ENCODE results near the gene BCL7C. TPM values are rescaled to one million over a fixed set of nuclear protein-coding genes. Genes with fewer than 3 reads are reported as not detected.
A peak's percentile ranks its signal among the peaks of the same experiment; 100 is the strongest.

The BCL7C gene
- polyA plus RNA-seq, 3 donors = 35.8 to 40.7 (median 39.3) TPM

DNA sequence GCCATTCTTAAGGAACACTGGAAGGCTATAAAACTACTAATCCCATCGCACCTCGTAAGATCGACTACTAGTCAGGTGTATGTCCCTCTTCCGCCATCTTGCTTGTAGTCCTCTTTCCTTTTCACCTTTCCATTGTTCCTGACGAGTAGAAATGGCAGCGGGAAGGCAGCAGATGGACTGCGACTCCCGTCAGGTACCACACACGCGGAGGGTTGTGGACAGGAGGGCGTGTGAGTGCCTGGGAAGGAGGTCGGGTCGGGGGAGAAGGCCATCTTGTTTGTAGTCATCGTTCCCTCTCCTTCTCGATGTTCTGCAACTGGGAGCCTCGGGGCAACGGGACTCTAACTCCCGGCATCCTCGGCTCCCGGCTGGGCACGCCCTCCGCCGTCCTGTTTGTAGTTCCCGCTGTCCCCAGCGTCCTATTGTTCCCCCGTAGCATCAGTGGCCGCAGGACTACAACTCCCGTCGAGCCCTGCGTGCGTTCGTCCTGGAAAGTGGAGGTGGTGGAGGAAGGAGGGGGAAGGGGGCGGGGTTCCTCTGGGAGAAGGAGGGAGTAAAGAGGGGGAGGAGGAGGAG, 29.2 kb upstream of the BCL7C start:
- DNase-seq (ENCODE audit: low read depth in 3 of 3, low spot score in 2 of 3) = peak; percentile 100

DNA sequence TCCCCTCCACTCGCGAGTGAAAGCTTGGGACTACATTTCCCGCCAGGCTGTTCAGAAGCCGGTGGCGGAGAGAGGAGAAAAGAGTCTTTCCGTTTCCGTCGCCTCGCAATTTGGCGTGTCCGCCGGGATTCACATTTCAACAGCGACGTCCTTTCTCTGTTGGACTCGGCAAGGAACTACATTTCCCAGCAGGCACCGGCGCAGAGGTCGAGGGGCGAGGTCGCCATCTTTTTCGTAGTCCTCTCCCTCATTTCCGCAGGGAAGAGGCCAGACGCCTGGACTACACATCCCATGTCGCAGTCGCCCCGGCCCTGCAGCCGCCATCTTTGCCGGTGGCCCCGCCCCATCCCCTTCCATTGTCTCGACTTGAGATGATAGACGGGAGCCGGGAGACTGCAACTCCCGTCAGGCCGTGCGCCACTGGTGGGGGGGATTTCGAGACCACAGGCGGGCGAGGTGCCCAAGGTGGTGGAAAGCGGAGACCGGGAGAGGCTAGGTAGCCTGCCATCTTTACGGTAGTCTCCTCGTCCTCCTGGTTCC, 28.6 kb upstream of the BCL7C start:
- DNase-seq (ENCODE audit: low read depth in 3 of 3, low spot score in 2 of 3) = peak; percentile 98 to 99 (median 99)

DNA sequence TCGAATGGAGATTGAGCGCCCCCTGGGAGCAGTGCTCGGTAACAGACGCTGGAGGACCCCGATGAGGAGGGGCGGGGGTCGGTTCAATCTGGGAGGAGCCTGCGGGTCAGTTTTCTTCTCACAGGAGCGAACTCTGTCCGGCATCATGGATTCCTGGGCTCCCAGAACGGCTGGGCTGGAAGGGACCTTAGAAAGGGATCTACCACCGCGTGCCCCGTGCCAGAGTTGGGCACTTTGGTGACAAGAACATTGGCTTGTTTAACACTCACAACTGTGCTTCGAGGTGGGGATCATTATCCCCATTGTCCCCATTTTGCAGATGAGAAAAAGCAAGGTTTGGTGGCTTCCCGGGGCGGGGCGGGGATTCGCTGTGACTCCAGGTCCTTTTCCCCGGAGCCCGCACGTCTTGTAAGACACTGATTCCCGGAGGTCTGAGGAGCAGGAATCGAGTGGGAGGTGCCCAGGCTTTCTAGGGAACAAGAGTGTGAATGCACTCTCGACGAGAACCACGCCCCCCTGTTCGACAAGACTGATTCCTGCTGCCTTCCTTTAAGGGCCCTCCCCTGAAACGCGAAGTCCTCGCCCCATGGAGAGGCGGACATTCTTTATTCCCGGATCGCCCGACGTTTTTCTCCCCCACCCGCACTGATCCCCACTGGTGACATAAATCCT, 28.0 kb upstream of the BCL7C start:
- DNase-seq (ENCODE audit: low read depth in 3 of 3, low spot score in 2 of 3) = peak; percentile 93 to 94 (median 94)

DNA sequence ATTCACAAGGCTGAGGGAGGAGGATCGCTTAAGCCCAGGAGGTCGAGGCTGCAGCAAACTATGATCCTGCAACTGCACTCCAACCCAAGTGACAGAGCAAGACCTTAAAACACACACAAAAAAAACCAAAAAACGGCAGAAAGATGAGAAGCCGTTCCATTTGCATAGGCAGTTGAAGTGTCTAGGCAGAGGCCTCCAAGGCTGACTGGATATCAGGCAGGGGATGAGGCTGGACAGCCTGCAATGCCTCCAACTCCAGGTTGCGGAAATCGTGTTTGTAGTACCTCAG, 27.5 kb upstream of the BCL7C start:
- no peak for DNase-seq (ENCODE audit: low read depth in 3 of 3, low spot score in 2 of 3)

DNA sequence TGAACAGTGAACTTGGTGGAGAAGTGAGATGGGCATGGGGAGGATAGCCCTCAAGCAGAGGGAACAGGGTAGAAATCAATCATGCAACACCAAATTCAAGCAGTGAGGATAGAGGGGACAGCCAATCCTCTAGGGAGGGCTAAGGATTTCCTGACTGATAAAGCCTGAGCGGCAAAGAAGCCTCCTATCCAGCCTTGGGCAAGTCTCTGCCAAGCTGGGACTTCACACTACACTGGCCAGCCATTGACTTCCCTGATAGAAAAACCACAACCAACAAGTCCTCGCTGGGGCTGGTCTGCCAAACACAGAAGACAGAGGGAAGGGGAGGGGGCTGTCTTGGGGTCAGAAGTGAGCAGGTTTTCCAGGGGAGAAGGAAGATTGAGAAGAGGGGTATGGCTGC, 27.0 kb upstream of the BCL7C start:
- DNase-seq (ENCODE audit: low read depth in 3 of 3, low spot score in 2 of 3) = no peak

DNA sequence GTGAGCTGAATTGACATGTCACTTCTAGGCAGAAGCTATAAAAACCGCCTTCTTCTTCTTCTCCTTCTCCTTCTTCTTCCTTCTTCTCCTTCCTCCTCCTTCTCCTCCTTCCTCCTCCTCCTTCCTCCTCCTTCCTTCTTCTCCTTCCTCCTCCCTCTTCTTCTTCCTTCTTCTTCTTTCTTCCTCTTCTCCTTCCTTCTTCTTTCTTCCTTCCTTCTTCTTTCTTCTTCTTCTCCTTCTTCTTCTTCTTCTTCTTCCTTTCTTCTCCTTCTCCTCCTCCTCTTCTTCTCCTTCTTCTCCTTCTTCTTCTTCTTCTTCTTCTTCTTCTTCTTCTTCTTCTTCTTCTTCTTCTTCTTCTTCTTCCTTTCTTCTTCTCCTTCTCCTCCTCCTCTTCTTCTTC, 24.7 kb upstream of the BCL7C start:
- no peak for DNase-seq (ENCODE audit: low read depth in 3 of 3, low spot score in 2 of 3)

DNA sequence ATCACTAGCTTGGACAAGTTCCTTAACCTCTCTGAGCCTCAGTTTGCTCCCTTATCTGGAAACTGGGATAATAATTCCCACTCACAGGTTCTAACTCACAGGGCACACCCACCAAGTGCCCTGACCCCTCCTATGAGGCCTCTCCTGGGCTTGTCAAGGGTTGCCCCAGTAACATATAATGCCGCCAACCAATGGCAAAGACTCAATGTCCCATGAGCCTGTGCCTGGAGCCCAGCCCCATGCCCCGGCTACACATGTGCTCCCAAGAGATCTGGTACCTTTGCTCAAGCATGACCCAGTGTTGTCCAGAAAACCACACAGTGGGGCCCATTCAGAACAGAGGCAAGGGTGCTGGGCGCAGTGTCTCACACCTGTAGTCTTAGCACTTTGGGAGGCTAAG, 21.0 kb upstream of the BCL7C start:
- no peak for DNase-seq (ENCODE audit: low read depth in 3 of 3, low spot score in 2 of 3)

- no peak for DNase-seq (ENCODE audit: low read depth in 3 of 3, low spot score in 2 of 3)
Observed at GRCh38 chr16:30912794-30913412, 19.0 kb upstream of the BCL7C start.

DNA sequence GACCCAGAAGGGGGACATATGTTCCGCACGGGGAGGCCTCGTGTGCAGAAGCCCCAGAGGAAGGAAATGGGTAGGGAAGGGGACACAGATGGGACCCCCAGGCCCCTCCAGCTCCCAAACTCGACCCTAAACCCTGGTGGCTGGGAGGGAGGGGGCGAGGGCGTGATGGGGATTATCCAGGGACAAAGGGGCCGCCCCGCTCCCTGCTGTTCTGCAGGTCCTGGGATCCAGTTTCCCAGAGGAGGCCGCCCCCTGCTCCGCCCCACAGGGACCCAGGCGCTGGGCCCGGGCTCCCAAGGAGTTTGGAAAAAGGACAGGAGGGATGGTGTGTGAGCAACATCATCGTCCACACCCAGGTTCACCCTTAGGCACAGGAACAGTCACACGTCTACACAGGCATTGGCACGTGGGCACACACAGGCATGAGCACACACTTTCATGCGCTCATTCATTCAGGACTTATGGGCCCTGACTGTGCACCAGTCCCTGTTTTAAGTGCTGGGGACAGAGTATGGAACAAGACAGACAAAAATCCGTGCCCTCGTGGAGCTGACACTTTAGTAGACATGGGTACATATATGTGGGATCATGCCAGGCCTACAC, 16.7 kb upstream of the BCL7C start:
- DNase-seq (ENCODE audit: low read depth in 3 of 3, low spot score in 2 of 3) = no peak

- no peak for DNase-seq (ENCODE audit: low read depth in 3 of 3, low spot score in 2 of 3)
Observed at GRCh38 chr16:30907064-30907463, 13.2 kb upstream of the BCL7C start.

DNA sequence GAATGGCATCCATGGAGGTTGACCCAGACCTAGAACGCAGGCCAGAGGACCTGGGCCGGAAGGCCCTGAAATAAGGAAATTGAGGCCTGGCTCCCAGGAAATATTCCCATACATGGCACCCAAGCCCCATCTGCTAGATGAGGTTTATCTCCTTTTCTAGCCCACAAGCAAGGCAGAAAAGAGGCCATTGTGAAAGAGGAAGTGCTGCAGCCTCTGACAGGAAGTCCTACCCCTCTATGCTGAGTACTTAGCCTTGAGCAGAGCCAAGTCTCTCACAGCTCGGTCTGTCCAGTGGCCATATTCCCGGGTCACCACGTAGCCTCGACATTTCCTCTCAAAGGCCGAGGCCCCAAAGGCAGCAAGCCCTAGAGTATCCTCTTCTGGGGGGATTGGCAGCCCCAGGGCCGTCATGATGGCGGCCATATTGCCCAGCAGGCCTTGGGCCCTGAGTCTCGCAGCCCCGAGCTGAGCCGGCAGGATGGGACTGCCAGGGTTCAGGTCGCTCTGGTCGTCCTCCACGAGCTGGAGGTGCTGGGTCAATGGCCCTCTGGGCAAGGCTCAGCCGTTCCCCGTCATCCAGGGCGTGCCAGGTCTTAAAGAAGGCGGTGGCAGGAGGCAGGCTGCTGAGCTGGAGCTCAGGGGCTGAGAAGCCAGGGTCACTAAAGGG, 10.4 kb upstream of the BCL7C start:
- DNase-seq (ENCODE audit: low read depth in 3 of 3, low spot score in 2 of 3) = no peak

- DNase-seq (ENCODE audit: low read depth in 3 of 3, low spot score in 2 of 3) = no peak
Observed at GRCh38 chr16:30903596-30903995, 9.7 kb upstream of the BCL7C start.

DNA sequence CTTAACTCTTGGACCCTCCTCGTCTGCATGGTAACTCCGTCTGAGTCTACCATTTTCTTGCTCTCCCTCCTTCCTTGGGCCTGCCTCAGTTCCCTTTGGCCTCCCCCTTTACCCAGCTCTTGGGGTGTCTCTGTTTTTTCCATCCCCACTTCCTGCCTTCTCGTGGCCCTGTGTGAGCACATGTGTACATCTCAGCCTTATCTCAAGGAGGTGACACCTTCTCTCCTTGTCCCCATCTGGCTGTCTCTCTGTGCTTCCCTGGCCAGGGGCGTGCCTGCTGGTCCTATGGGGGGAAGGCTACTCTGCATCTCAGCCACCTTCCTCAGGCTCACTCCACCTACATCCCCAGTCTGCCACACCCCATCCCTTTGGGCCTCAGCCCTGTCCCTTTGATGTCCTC, 9.1 kb upstream of the BCL7C start:
- no peak for DNase-seq (ENCODE audit: low read depth in 3 of 3, low spot score in 2 of 3)

DNA sequence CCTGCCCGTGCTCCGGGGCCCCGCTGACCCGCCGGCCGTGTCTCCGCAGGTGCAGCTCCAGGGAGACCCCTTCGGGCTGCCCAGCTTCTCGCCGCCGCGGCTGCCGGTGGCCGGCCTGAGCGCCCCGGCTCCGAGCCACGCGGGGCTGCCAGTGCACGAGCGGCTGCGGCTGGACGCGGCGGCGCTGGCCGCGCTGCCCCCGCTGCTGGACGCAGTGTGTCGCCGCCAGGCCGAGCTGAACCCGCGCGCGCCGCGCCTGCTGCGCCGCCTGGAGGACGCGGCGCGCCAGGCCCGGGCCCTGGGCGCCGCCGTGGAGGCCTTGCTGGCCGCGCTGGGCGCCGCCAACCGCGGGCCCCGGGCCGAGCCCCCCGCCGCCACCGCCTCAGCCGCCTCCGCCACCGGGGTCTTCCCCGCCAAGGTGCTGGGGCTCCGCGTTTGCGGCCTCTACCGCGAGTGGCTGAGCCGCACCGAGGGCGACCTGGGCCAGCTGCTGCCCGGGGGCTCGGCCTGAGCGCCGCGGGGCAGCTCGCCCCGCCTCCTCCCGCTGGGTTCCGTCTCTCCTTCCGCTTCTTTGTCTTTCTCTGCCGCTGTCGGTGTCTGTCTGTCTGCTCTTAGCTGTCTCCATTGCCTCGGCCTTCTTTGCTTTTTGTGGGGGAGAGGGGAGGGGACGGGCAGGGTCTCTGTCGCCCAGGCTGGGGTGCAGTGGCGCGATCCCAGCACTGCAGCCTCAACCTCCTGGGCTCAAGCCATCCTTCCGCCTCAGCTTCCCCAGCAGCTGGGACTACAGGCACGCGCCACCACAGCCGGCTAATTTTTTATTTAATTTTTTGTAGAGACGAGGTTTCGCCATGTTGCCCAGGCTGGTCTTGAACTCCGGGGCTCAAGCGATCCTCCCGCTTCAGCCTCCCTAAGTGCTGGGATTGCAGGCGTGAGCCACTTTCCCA, 8.4 kb upstream of the BCL7C start:
- no peak for DNase-seq (ENCODE audit: low read depth in 3 of 3, low spot score in 2 of 3)

- DNase-seq (ENCODE audit: low read depth in 3 of 3, low spot score in 2 of 3) = no peak
Observed at GRCh38 chr16:30901201-30902028, 7.5 kb upstream of the BCL7C start.

GRCh38 chr16:30900588-30900987, 6.7 kb upstream of the BCL7C start:
- no peak for DNase-seq (ENCODE audit: low read depth in 3 of 3, low spot score in 2 of 3)

- no peak for DNase-seq (ENCODE audit: low read depth in 3 of 3, low spot score in 2 of 3)
Observed at GRCh38 chr16:30899794-30900193, 5.9 kb upstream of the BCL7C start.

DNA sequence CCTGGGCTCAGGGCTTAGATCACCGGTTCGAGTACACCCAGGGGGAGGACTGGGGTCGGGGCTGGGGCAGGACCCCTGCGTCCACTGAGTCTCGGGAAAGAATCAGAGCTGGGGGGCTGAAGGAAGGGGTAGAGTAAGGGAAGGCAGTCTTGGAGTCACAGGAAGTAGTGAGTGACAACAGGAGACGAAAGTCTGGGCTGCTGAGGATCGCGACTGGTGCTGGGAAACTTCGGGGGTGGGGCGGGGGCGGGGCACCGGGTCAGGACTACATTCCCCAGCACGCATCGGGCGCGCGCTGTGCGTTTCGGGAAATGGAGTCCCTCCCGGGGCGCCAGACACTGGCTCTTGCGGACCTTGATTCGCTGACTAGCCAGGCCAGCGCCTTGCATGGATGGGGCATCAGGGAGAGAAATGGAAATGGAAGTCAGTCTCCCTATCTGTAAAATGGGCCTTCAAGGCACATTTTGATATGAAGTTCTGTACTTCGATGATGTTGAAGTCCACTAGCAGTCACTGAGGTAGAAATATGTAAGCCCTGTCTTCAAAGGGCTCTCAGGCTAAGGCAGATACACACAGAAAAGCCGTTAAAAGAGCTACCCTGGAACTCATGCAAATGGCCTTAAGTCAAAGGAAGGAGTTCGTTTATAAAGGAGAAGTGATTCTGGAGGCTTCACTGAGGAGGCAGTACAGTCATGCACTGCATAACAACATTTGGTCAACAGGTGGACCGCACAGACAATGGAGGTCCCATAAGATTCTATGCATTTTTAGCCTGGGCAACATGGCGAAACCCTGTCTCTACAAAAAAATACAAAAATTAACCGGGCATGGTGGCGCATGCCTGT, 3.2 kb upstream of the BCL7C start:
- DNase-seq (ENCODE audit: low read depth in 3 of 3, low spot score in 2 of 3) = peak in 1 of 3 donors; percentile 85

Data from right renal cortex interstitium (tissue), 3 donors.